ENCODE results near the gene DCLRE1C. TPM values are rescaled to one million over a fixed set of nuclear protein-coding genes. Genes with fewer than 3 reads are reported as not detected.

DCLRE1C gene
- total and polyA plus RNA-seq, 2 donors (not counting 3 experiments of a cell fraction or from before 2014, with no cell fraction given), result 2.1 to 15.8 TPM

DNA sequence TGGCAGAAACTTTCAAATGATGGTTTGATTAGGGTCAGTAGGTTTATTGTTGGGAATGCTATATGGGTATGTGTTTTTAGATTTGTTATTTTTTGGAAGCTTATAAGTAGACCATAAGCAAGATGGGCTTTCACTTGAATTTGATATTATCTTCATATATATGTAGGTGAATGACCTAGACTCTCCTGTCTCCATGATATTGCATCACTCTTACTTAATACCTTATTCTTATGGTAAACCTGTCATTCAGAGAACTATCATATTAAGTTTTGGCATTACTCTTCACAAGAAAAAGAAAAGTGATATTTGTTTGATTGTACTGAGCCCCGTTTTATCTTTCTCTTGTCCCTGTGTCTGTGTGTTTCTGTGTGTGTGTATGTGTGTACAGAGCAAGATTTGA, 98.4 kb downstream of the DCLRE1C start:
- FAIRE-seq (no peak), DNase-seq (ENCODE audit: low read depth, low spot score) (no peak)
- Histone ChIP-seq H3K79me2 (ENCODE audit: control insufficient read depth, insufficient read depth, low read length) (no peaks in the 10 kb centered on the region), H3K4me2 (ENCODE audit: insufficient read depth, low read length) (no peak overlapping the region), H3K27ac (ENCODE audit: insufficient read depth, low read depth, low read length) (no peak overlapping the region), H3K9me1 (replicated peaks; ENCODE audit: control insufficient read depth, extremely low read depth, insufficient read depth, low read length) (no peaks in the 10 kb centered on the region), H4K20me1 (replicated peaks; ENCODE audit: control insufficient read depth, extremely low read depth, insufficient read depth, low read length) (no peaks in the 10 kb centered on the region), H3K4me3 (replicated peaks in 1 of 3; ENCODE audit: insufficient read depth in 1 of 3, low read depth in 1 of 3, low read length in 3 of 3) (no peak overlapping the region), H3K9ac (replicated peaks; ENCODE audit: extremely low read depth, insufficient read depth, low read length) (no peak overlapping the region), H3K9me3 (replicated peaks; ENCODE audit: control insufficient read depth, insufficient read depth, low read length) (no peaks in the 10 kb centered on the region), H3K36me3 (ENCODE audit: control insufficient read depth in 2 of 2, extremely low read depth in 1 of 2, insufficient read depth in 2 of 2, low read length in 2 of 2) (peaks cover 0 to 4% of the 10 kb centered on the region in 2 experiments), H3K4me1 (ENCODE audit: control insufficient read depth, extremely low read depth, insufficient read depth, low read length) (no peaks in the 10 kb centered on the region), H3K27me3 (ENCODE audit: control insufficient read depth in 2 of 2, insufficient read depth in 2 of 2, low read length in 2 of 2) (no peaks in the 10 kb centered on the region), H2AFZ (ENCODE audit: low read depth, low read length) (no peak overlapping the region)
- TF ChIP-seq FOS (IDR thresholded peaks at IDR 0.05; ENCODE audit: borderline replicate concordance, insufficient read depth, low read length) (no peak), POLR2AphosphoS5 (IDR thresholded peaks at IDR 0.05; ENCODE audit: insufficient read depth, low read depth, low read length) (no peak), MYC (IDR thresholded peaks at IDR 0.05; ENCODE audit: low read depth, low read length) (no peak), POLR2A (IDR thresholded peaks at IDR 0.05; ENCODE audit: low read depth, low read length) (no peak), GATA2 (IDR thresholded peaks at IDR 0.05; ENCODE audit: insufficient read depth, insufficient read length, low read depth, low read length) (no peak), JUN (IDR thresholded peaks at IDR 0.05; ENCODE audit: borderline replicate concordance, insufficient read depth, insufficient read length, low read depth) (no peak)
- TF ChIP-seq, protein P1, sequence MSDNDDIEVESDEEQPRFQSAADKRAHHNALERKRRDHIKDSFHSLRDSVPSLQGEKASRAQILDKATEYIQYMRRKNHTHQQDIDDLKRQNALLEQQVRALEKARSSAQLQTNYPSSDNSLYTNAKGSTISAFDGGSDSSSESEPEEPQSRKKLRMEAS (IDR thresholded peaks at IDR 0.05; ENCODE audit: insufficient read depth, insufficient read length), result no peak
- TF ChIP-seq, protein P2, sequence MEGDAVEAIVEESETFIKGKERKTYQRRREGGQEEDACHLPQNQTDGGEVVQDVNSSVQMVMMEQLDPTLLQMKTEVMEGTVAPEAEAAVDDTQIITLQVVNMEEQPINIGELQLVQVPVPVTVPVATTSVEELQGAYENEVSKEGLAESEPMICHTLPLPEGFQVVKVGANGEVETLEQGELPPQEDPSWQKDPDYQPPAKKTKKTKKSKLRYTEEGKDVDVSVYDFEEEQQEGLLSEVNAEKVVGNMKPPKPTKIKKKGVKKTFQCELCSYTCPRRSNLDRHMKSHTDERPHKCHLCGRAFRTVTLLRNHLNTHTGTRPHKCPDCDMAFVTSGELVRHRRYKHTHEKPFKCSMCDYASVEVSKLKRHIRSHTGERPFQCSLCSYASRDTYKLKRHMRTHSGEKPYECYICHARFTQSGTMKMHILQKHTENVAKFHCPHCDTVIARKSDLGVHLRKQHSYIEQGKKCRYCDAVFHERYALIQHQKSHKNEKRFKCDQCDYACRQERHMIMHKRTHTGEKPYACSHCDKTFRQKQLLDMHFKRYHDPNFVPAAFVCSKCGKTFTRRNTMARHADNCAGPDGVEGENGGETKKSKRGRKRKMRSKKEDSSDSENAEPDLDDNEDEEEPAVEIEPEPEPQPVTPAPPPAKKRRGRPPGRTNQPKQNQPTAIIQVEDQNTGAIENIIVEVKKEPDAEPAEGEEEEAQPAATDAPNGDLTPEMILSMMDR (IDR thresholded peaks at IDR 0.05; ENCODE audit: extremely low read depth in 1 of 2, insufficient read depth in 1 of 2, low read depth in 1 of 2, low read length in 2 of 2), result no peak
- ChIA-PET POLR2A (no interaction called here), CTCF (no interaction called here)
- dilution Hi-C loops (cut with MboI; ENCODE audit: extremely low pct_ligation_motif_present, low sequenced_read_pairs), result no loop called here
- intact Hi-C loops (cut with micrococcal nuclease), result no loop called here
- BruUV-seq (replicated peaks), result no TSS peak

All from endothelial cell of umbilical vein (primary cell).